Tibial nerve (tissue), 4 donors: Measurements from ENCODE around the gene C1orf50. TPM values are rescaled to one million over a fixed set of nuclear protein-coding genes. Genes with fewer than 3 reads are reported as not detected.
A peak's percentile ranks its signal among the peaks of the same experiment; 100 is the strongest.

Experiments used
- DNase-seq, 2 donors: peaks; one replicate each; pipeline ENCODE4 v3.0.0-alpha.2; 2019; ENCODE audit warnings: low spot score in 2 of 2
- H3K27ac ChIP-seq, 4 donors: fragments of 200-600 bp; sonication (generic) in 3 of 4; one replicate each; pipeline ENCODE4 v1.5.1; 2017 to 2019; ENCODE audit warnings: mild to moderate bottlenecking in 1 of 4
- H3K27me3 ChIP-seq, 2 donors: fragments of 200-600 bp; sonication (generic) in 1 of 2; one replicate each; pipeline versions ENCODE4 v1.5.1 to v1.6.0; 2017 to 2019
- H3K36me3 ChIP-seq, 3 donors: fragments of 200-600 bp; sonication (generic); one replicate each; pipeline ENCODE4 v1.5.1; 2018 to 2019
- H3K4me1 ChIP-seq, 4 donors: fragments of 200-600 bp; sonication (generic) in 3 of 4; one replicate each; pipeline ENCODE4 v1.5.1; 2017 to 2019
- H3K4me3 ChIP-seq, 4 donors: fragments of 200-600 bp; sonication (generic) in 3 of 4; one replicate each; pipeline ENCODE4 v1.5.1; 2017 to 2019; ENCODE audit warnings: mild to moderate bottlenecking in 1 of 4, moderate library complexity in 1 of 4
- H3K9me3 ChIP-seq, 4 donors: fragments of 200-600 bp; sonication (generic) in 3 of 4; one replicate each; pipeline ENCODE4 v1.5.1; 2017 to 2019
- EP300 ChIP-seq, 2 donors: sonication (generic); formaldehyde crosslinking; IDR thresholded peaks; one replicate each; pipeline ENCODE4 v1.6.1; 2017; ENCODE audit warnings: antibody characterized with exemption in 2 of 2, mild to moderate bottlenecking in 1 of 2
- POLR2A ChIP-seq, 2 donors: fragments of 450-650 bp; IDR thresholded peaks; one replicate each; pipeline ENCODE4 v1.6.1; 2017; ENCODE audit warnings: antibody characterized with exemption in 2 of 2, mild to moderate bottlenecking in 2 of 2, moderate library complexity in 2 of 2
- WGBS, 2 donors: methylation state at CpG; one replicate each; pipeline ENCODE4 v1.1.5; 2018; 5-methylcytosine and 5-hydroxymethylcytosine counted together
- total RNA-seq, 4 donors: library from RNA; depleted of rRNA; stranded (reverse); fragments of >200 nt; gene quantifications; one replicate each; pipeline ENCODE4 v1.1.0, GENCODE V29; 2016
- TF ChIP-seq, protein P1 (sequence below), 5 experiments: fragments of 200-600 bp in 3 of 5; fragments of 450-650 bp in 2 of 5; sonication (generic) in 3 of 5; IDR thresholded peaks; one replicate each; pipeline ENCODE4 v1.5.1; 2016 to 2019; ENCODE audit warnings: antibody characterized with exemption in 5 of 5, mild to moderate bottlenecking in 3 of 5, moderate library complexity in 2 of 5

The C1orf50 gene
- total RNA-seq, 4 donors from 2014 or later = 3.0 to 8.4 (median 3.5) TPM

DNA sequence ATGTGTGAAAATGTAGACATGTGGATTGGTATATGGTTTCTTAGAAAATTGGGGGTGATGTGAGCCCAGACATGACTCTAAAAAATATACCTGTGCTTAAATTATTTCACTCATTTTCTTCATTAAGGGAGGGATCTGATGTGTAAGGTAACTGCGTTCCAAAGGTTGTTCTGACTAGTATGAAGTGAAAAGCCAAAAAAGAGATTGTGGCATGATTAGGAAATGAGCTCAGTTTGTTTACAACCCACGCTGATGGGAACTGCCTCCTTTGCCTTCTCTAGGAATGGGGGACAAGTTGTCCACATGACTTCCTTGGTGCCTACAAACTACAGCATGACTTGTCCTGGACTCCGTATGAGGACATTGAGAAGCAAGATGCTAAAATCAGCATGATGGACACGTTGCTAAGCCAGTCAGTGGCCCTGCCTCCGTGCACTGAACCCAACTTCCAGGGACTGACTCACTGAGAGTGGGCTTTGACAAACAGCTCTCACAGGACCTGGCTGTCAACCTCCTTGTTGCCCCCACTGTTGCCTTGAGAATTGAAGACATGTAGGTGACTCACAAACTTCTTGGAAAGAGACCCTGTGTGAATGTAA is 8.0 kb downstream of the C1orf50 start:
- Histone ChIP-seq H3K4me3 (no peak overlapping the region), H3K4me1 (peaks cover 0 to 14% (median 0%) of the 10 kb centered on the region in 4 donors), H3K27ac (no peak overlapping the region), H3K27me3 (no peaks in the 10 kb centered on the region), H3K9me3 (no peaks in the 10 kb centered on the region), H3K36me3 (peaks cover 0 to 56% (median 16%) of the 10 kb centered on the region in 3 donors)
- no peak for DNase-seq
- WGBS, 2 donors = 74 to 83% methylated on average over 5 of the region's 5 CpGs
- TF ChIP-seq POLR2A (IDR thresholded peaks at IDR 0.05) = no peak

DNA sequence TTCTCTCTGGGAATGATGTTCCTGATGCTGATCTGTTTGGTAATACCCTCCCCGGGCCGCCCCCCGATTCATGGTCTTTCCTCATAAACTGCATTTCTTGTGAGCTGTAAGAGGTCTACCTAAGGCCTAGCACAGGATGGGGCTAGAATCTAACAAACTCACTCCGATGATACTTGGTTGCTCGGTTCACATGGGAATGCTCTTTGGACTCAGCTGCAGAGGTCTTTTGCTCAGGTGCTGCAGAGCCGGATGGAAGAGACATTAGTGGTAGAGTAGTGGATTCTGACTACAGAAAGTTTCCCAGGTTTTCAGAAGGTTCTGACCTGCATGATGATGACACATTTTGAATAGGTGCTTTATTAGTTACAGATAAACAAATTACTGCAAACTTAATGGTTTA is 9.5 kb downstream of the C1orf50 start:
- no peak overlapping the region for H3K27ac ChIP-seq
- TF ChIP-seq, protein P1, sequence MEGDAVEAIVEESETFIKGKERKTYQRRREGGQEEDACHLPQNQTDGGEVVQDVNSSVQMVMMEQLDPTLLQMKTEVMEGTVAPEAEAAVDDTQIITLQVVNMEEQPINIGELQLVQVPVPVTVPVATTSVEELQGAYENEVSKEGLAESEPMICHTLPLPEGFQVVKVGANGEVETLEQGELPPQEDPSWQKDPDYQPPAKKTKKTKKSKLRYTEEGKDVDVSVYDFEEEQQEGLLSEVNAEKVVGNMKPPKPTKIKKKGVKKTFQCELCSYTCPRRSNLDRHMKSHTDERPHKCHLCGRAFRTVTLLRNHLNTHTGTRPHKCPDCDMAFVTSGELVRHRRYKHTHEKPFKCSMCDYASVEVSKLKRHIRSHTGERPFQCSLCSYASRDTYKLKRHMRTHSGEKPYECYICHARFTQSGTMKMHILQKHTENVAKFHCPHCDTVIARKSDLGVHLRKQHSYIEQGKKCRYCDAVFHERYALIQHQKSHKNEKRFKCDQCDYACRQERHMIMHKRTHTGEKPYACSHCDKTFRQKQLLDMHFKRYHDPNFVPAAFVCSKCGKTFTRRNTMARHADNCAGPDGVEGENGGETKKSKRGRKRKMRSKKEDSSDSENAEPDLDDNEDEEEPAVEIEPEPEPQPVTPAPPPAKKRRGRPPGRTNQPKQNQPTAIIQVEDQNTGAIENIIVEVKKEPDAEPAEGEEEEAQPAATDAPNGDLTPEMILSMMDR (IDR thresholded peaks at IDR 0.05) = no peak
- TF ChIP-seq POLR2A (IDR thresholded peaks at IDR 0.05) (no peak), EP300 (IDR thresholded peaks at IDR 0.05) (no peak)
- H3K4me1 ChIP-seq = peaks cover 0 to 3% (median 0%) of the 10 kb centered on the region in 4 donors
- no peaks in the 10 kb centered on the region for H3K9me3 ChIP-seq
- 95 to 99% methylated on average over 6 of the region's 6 CpGs for WGBS, 2 donors
- DNase-seq = no peak
- no peak overlapping the region for H3K4me3 ChIP-seq
- no peaks in the 10 kb centered on the region for H3K27me3 ChIP-seq
- H3K36me3 ChIP-seq = peaks cover 0 to 71% (median 16%) of the 10 kb centered on the region in 3 donors

DNA sequence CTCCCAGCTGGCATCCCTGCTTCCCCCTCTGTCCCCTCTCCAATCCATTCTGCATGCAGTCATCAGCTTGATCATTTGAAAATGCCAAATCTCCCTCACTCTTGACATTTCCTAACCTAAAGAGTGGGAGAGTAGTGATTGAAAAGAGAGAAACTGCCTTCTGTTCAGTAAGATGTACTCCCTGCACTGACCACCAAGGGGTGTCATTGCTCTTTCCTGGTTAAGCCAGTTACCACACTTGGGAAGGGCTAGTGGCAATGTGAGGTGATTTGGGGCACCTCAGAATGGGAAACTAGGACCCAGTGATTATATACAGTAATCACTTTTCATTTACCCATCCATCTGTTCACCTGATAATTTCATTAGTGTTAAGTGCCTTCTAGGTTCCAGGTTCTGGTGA is 10.8 kb downstream of the C1orf50 start:
- Histone ChIP-seq H3K4me1 (peaks cover 0 to 3% (median 0%) of the 10 kb centered on the region in 4 donors), H3K27me3 (no peaks in the 10 kb centered on the region), H3K4me3 (no peak overlapping the region), H3K9me3 (no peaks in the 10 kb centered on the region), H3K36me3 (peaks cover 0 to 79% (median 16%) of the 10 kb centered on the region in 3 donors), H3K27ac (no peak overlapping the region)
- peak in 1 of 2 donors; percentile 53 for DNase-seq
- TF ChIP-seq POLR2A (IDR thresholded peaks at IDR 0.05) (no peak), EP300 (IDR thresholded peaks at IDR 0.05) (no peak)
- TF ChIP-seq, protein P1 (IDR thresholded peaks at IDR 0.05) = peak; percentile 26 to 72 (median 61)

DNA sequence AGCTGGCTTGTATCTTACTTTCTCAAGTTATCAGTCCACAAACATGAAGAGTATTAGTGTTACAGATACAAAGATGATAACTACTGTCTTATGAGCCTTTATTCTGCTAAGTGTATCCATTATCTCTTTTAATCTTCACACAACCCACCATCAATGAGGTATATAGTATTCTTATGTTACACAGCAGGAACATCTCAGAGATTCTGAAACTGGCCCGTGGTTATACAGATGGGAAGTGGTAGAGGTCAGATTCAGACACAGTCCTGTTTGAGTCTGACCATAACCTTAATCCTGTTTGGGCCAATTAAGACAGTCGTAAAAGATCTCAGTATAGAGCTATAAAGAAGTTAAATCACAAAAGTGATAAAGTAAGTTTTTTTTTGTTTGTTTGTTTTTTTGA is 12.7 kb downstream of the C1orf50 start:
- WGBS, 2 donors = 74 to 78% methylated on average over 2 of the region's 2 CpGs
- Histone ChIP-seq H3K27ac (no peak overlapping the region), H3K4me1 (peaks cover 0 to 5% (median 1%) of the 10 kb centered on the region in 4 donors), H3K36me3 (peaks cover 0 to 65% (median 16%) of the 10 kb centered on the region in 3 donors), H3K4me3 (no peak overlapping the region), H3K27me3 (no peaks in the 10 kb centered on the region), H3K9me3 (no peaks in the 10 kb centered on the region)
- TF ChIP-seq, protein P1 (IDR thresholded peaks at IDR 0.05) = no peak
- no peak for TF ChIP-seq POLR2A (IDR thresholded peaks at IDR 0.05)
- TF ChIP-seq EP300 (IDR thresholded peaks at IDR 0.05) = no peak
- DNase-seq = no peak

DNA sequence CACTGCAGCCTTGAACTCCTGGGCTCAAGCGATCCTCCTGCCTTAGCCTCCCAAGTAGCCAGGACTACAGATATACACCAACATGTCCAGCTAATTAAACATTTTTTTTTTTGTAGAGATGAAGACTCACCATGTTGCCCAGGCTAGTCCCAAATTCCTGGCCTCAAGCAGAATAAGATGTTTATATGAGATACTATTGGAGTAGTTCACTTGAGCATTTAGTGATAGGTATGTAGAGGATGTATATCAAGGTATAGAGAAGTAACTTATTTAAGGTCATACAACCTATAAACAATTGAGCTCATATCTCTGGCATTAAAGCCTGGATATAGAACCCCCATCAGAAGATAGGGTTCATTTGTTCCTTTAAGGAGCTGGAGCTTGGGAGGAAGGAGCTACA is 13.1 kb downstream of the C1orf50 start:
- DNase-seq = no peak
- H3K36me3 ChIP-seq = peaks cover 0 to 61% (median 12%) of the 10 kb centered on the region in 3 donors
- H3K9me3 ChIP-seq = no peaks in the 10 kb centered on the region
- WGBS, 2 donors = 93 to 100% methylated on average over 1 of the region's 1 CpG
- peaks cover 0 to 10% (median 5%) of the 10 kb centered on the region in 4 donors for H3K4me1 ChIP-seq
- no peak overlapping the region for H3K4me3 ChIP-seq
- TF ChIP-seq, protein P1 (IDR thresholded peaks at IDR 0.05) = no peak
- no peak for TF ChIP-seq POLR2A (IDR thresholded peaks at IDR 0.05)
- TF ChIP-seq EP300 (IDR thresholded peaks at IDR 0.05) = no peak
- H3K27me3 ChIP-seq = no peaks in the 10 kb centered on the region
- H3K27ac ChIP-seq = no peak overlapping the region
